ENCODE measurements around the gene PRODH2. TPM values are rescaled to one million over a fixed set of nuclear protein-coding genes. Genes with fewer than 3 reads are reported as not detected.

Gene PRODH2
- total and polyA plus RNA-seq, 2 of the 13 experiments (the other 11 are each of a cell fraction or from before 2014, with no cell fraction given), result 86.7 to 118 TPM

GRCh38 chr19:35812220-35813042 is at the start of gene PRODH2 (continued):
- peak in 1 of 2 experiments; percentile 15; a peak in 1 of 4 replicates for TF ChIP-seq KLF16 (CRISPR knock-in tag; IDR thresholded peaks at IDR 0.05)
- TF ChIP-seq HMG20A (CRISPR knock-in tag; IDR thresholded peaks at IDR 0.05; ENCODE audit: borderline replicate concordance), result peak; percentile 50; the same call in 1 of the 2 replicates
- TF ChIP-seq ZNF430 (CRISPR knock-in tag; IDR thresholded peaks at IDR 0.05), result 0 out of 2 replicates have a peak, but pooled peaks have one; percentile 66
- TF ChIP-seq ZNF549 (CRISPR knock-in tag; IDR thresholded peaks at IDR 0.05), result no peak
- no peak for TF ChIP-seq TP53 (CRISPR knock-in tag; conservative IDR thresholded peaks at IDR 0.05)
- TF ChIP-seq TFDP2 (CRISPR knock-in tag; IDR thresholded peaks at IDR 0.05), result no peak; the same call in 1 of the 2 replicates
- 0 out of 2 replicates have a peak, but pooled peaks have one; percentile 63 for TF ChIP-seq KAT7 (CRISPR knock-in tag; IDR thresholded peaks at IDR 0.05; ENCODE audit: borderline replicate concordance)
- no peak for TF ChIP-seq PBX3 (CRISPR knock-in tag; IDR thresholded peaks at IDR 0.05; ENCODE audit: borderline replicate concordance)
- TF ChIP-seq ZBED4 (CRISPR knock-in tag; IDR thresholded peaks at IDR 0.05; ENCODE audit: borderline replicate concordance), result no peak
- peak; percentile 77 for TF ChIP-seq RARA (CRISPR knock-in tag; IDR thresholded peaks at IDR 0.05)
- no peak for TF ChIP-seq KDM1A (CRISPR knock-in tag; IDR thresholded peaks at IDR 0.05)
- TF ChIP-seq RNF219 (CRISPR knock-in tag; IDR thresholded peaks at IDR 0.05), result no peak
- TF ChIP-seq PHF8 (CRISPR knock-in tag; IDR thresholded peaks at IDR 0.05), result peak; percentile 71; the same call in 1 of the 2 replicates
- TF ChIP-seq ZNF33B (CRISPR knock-in tag; IDR thresholded peaks at IDR 0.05), result no peak
- TF ChIP-seq POLR2G (IDR thresholded peaks at IDR 0.05; ENCODE audit: low read depth, low read length), result peak; percentile 97
- peak; percentile 74; the same call in 1 of the 2 replicates for TF ChIP-seq HES4 (CRISPR knock-in tag; IDR thresholded peaks at IDR 0.05; ENCODE audit: borderline replicate concordance)
- peak; percentile 44; the same call in 1 of the 2 replicates for TF ChIP-seq BCL6 (CRISPR knock-in tag; IDR thresholded peaks at IDR 0.05)
- no peak; the same call in 1 of the 2 replicates for TF ChIP-seq ZNF589 (CRISPR knock-in tag; conservative IDR thresholded peaks at IDR 0.05)
- no peak for TF ChIP-seq ZFP41 (CRISPR knock-in tag; IDR thresholded peaks at IDR 0.05; ENCODE audit: borderline replicate concordance)
- TF ChIP-seq ZNF740 (CRISPR knock-in tag; IDR thresholded peaks at IDR 0.05), result no peak
- no peak for TF ChIP-seq TEAD2 (CRISPR knock-in tag; IDR thresholded peaks at IDR 0.05)
